AG09319 (cell line): Measurements from ENCODE around the gene NRG2.

Experiments used
- DNase-seq: peaks from one replicate; pipeline ENCODE4 v3.0.0-alpha.2; 2010; ENCODE audit warnings: low read depth; ENCODE audit errors: extremely low read depth
- TF ChIP-seq, protein P1 (sequence below): IDR thresholded peaks from 2 replicates; pipeline ENCODE4 v1.5.1; 2011; ENCODE audit warnings: low read depth, mild to moderate bottlenecking, inconsistent platforms, low read length, moderate library complexity

The NRG2 gene

DNA sequence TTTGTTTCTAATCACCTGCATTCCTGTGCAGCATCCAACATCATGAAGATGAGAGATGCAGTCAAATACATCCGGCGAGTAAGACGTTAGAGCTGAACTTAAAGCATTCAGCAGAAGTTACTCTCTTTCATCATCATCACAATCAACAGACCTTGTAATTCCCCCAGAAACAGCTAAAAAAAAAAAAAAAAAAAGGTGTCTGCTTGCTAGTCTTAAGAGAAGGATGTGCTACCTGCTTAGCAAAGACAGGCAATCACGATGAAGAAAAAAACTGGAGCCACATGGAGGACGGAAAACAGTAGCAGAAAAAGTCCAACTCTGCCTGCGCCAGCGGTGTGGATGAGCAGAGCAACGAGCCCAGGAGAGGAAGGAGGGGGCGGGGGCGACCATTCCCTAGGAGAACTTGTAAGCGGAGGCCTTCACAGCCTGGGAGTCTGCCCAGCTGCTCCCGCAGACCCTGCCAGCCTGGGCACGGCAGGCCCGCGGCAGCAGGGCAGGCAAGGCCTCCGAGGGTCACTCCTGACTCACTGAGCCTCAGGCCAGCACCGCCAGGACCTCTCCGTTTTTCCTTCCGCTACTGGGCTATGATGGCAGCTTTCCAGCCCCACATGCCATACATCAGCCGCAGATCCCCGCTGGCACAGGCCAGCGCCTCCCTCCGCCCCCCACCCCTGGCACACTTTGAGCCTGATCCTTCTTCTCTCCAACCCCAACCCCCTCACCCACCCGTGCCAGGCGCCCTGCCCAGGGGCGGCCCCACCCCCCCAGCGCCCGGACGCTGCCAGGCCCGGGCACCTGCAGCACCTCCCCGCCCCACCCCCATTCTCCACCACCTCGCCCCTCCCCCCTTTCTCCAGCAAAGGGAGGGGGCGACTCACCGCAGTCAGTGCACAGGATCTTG, 1.4 kb downstream of the NRG2 start:
- TF ChIP-seq, protein P1, sequence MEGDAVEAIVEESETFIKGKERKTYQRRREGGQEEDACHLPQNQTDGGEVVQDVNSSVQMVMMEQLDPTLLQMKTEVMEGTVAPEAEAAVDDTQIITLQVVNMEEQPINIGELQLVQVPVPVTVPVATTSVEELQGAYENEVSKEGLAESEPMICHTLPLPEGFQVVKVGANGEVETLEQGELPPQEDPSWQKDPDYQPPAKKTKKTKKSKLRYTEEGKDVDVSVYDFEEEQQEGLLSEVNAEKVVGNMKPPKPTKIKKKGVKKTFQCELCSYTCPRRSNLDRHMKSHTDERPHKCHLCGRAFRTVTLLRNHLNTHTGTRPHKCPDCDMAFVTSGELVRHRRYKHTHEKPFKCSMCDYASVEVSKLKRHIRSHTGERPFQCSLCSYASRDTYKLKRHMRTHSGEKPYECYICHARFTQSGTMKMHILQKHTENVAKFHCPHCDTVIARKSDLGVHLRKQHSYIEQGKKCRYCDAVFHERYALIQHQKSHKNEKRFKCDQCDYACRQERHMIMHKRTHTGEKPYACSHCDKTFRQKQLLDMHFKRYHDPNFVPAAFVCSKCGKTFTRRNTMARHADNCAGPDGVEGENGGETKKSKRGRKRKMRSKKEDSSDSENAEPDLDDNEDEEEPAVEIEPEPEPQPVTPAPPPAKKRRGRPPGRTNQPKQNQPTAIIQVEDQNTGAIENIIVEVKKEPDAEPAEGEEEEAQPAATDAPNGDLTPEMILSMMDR = no peak
- no peak for DNase-seq

DNA sequence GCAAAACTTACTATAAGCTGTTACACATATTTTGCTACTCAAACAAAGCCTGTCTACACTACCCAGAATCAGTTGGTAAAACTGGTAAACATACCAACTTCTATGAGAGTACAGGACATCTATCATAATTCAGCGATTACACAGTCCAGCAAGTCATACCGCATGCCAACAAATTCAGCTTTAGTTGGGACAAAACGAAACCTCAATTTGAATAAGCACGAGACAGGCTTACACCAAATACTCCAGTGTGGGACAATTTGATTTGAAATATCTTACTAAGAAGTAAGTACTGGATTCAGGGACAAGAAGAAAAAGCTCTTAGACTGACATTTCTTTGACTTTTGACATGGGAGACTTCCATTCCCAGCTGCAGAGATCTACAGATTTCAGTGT, 2.0 kb downstream of the NRG2 start:
- TF ChIP-seq, protein P1 = no peak
- no peak for DNase-seq

DNA sequence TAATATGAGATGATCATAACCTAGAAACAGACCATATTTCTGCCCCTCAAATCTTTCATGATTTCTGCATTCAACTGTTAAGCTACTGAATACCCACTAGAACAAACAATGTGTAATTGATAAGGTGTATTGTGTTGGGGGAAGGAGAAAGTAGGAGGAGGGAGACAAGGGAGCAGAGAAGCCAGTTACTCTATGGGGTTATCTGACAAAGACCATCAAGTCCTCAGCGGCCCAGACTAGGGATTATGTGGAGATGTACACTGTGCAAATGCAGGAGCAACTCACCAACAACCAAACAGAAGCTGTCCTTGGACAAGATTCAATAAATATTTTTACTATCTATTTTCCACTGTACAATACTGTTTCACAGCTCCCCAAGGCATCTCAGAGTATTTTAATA, 2.7 kb downstream of the NRG2 start:
- TF ChIP-seq, protein P1 = no peak
- DNase-seq = no peak

DNA sequence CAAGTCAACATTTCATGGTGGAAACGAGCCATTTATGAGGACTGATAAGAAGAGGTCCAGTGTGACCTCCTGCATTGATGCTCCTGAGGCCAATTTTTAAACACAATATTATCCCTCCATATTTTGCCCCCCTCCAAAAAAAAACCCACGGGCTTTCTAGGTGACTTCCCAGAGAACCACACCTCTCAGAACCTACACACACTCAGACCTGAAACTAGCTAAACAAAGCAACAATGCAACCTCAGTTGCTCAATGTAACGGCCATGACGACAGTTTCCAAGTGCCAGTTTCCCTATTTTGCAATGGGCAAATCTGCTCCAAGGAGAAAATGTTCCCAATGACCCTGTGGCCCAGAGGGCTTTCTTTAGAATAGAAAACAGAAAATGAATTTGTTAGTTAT, 3.5 kb downstream of the NRG2 start:
- TF ChIP-seq, protein P1 = no peak
- no peak for DNase-seq

DNA sequence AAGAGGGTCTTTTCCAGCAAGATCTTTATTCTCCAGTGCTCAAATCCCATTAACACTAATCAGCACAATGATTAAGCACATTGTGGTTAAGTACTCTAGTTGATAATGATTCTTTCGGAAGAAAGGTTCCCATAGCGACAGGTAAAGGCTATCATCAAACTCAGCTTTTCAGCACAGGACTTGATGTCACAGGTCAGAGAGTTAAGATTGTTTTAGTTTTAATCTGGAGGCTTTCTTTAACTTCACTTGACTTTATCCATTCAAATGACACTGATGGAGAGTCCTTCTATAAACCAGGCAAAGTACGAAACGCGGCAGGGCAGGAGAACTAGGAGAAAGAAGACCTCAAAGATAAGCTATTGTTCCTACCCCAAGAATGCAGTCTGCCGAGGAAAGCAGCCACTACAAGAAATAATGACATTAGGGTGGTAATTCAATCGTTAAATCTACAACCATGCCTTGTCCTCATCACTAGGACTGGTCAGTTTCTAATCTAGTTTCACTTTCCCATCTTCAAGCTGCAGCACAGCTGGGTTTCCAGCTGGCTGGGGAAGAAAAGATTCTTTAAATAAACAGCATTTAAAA, 4.6 kb downstream of the NRG2 start:
- no peak for DNase-seq

DNA sequence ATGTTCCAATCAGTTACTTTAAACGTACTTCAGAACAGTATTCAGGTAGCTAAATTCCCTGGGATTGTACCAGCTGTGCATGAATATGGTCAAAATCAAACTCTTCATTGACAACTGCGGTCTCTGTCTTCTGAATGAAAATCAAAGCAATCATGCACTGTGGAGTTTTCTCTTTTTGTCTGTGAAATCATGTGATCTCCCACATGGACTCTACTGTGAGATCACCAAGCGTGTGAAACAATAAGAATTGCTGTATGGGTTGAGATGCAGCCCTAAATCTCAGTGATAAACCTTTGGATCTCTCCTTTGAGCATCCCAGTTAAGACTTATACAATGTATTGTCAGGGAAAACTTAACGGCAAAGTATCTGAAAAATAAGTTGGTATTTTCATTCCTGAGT, 6.1 kb downstream of the NRG2 start:
- DNase-seq = no peak
- TF ChIP-seq, protein P1 = no peak

More for the DNA sequence above, 4.6 kb downstream of the NRG2 start:
- TF ChIP-seq, protein P1 = no peak

DNA sequence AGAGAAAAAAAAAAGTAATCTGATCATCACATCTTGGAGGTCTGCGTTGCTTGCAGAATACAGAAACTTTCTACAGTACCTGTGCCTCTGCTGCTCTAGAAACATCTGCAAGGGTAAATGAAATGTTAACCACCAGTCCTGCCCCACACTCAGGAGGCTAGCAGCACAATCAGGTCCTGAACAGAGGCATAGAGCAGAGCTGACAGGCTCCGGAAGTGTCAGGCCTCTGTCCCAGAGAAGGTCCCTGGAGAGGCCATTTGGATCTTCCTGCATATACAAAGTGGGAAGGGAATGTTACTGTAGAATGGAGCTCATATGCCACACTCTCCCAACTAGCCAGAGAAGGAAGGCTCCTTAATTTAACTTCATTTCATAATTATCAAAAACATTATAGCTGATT, 7.2 kb downstream of the NRG2 start:
- TF ChIP-seq, protein P1 = no peak
- DNase-seq = no peak
